GM12864 (cell line): ENCODE measurements around the gene TUBG1.
"Not testable (repeated sequence)": the region's sequence is repeated elsewhere in the genome, so short reads cannot be mapped to it uniquely, and the experiment has no call there.

Experiments
- DNase-seq: peaks from one replicate; pipeline ENCODE4 v3.0.0-alpha.2; 2011; ENCODE audit warnings: low read depth
- H3K4me3 ChIP-seq: 2 replicates; pipeline ENCODE4 v1.5.1; 2011; ENCODE audit warnings: mild to moderate bottlenecking, low read depth, low read length, control low read depth
- TF ChIP-seq, protein P1 (sequence below): IDR thresholded peaks from 2 replicates; pipeline ENCODE4 v1.5.1; 2011; ENCODE audit warnings: low read depth, mild to moderate bottlenecking, moderate library complexity, low read length, control low read depth, inconsistent platforms; ENCODE audit errors: missing control alignments

Gene TUBG1

DNA sequence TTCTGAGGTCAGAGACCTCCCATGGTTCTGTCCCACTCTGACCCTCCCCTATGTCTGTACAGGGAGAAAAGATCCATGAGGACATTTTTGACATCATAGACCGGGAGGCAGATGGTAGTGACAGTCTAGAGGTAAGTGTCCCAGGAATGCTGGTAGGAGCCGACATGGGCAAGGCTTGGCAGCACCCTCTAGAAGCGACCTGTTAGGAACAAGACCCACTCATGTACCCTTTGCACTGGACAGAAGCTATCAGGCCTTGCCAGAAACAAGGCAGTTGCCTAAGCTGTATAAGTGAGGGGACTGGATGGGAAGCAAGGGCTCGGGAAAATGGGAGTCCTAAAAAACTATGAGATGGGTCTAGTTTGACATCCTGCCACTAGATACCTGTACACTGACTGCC lies 2.5 kb downstream of the TUBG1 start:
- TF ChIP-seq, protein P1, sequence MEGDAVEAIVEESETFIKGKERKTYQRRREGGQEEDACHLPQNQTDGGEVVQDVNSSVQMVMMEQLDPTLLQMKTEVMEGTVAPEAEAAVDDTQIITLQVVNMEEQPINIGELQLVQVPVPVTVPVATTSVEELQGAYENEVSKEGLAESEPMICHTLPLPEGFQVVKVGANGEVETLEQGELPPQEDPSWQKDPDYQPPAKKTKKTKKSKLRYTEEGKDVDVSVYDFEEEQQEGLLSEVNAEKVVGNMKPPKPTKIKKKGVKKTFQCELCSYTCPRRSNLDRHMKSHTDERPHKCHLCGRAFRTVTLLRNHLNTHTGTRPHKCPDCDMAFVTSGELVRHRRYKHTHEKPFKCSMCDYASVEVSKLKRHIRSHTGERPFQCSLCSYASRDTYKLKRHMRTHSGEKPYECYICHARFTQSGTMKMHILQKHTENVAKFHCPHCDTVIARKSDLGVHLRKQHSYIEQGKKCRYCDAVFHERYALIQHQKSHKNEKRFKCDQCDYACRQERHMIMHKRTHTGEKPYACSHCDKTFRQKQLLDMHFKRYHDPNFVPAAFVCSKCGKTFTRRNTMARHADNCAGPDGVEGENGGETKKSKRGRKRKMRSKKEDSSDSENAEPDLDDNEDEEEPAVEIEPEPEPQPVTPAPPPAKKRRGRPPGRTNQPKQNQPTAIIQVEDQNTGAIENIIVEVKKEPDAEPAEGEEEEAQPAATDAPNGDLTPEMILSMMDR: no peak
- H3K4me3 ChIP-seq: no peak overlapping the region
- no peak for DNase-seq

DNA sequence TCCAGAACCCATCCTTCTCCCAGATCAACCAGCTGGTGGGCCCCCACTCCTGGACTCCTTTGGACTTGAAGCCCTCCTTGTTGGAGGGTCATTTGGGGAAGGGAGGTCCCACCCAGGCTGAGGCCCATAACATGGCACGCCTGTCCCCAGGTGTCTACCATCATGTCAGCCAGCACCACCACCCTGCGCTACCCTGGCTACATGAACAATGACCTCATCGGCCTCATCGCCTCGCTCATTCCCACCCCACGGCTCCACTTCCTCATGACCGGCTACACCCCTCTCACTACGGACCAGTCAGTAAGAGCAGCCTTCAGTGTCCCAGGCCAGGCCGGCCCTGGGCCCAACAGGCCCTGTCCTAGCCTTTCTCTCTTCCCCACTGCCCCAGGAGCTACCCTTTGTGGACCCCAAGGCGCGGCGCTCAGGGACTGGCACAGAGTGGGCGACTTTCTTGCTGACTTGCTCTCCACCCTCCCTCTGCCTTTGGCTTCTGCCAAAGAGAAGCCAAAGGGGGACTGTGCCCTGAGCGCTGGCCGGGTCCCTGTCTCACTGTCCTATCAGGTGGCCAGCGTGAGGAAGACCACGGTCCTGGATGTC lies 4.3 kb downstream of the TUBG1 start:
- DNase-seq: no peak
- H3K4me3 ChIP-seq: no peak overlapping the region
- TF ChIP-seq, protein P1: no peak

DNA sequence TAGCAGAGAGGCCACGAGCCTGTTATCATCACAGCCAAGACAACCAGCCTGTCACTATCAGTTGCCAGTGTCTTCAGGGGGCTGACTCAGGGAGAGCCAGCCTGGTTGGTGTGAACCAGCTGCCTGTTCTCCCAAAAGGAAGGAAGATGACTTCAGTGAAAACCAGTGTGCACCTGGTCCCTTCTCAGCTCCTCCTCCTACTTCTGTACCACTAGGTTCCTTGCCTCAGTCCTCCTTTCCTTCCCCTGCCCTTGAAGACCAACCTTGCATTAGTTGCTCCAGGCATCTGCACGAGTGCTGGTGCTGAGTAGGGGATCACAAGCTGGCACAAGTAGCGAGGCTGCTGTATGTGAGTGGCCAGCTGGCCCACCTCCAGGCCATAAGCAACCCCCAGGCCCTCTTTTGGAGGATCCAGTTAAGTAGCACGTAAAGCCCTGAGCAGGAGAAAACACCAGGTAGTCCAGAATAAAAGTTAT lies 8.5 kb downstream of the TUBG1 start:
- peak; percentile 47 for DNase-seq
- TF ChIP-seq, protein P1: no peak
- peak overlapping the region; percentile 49 for H3K4me3 ChIP-seq

DNA sequence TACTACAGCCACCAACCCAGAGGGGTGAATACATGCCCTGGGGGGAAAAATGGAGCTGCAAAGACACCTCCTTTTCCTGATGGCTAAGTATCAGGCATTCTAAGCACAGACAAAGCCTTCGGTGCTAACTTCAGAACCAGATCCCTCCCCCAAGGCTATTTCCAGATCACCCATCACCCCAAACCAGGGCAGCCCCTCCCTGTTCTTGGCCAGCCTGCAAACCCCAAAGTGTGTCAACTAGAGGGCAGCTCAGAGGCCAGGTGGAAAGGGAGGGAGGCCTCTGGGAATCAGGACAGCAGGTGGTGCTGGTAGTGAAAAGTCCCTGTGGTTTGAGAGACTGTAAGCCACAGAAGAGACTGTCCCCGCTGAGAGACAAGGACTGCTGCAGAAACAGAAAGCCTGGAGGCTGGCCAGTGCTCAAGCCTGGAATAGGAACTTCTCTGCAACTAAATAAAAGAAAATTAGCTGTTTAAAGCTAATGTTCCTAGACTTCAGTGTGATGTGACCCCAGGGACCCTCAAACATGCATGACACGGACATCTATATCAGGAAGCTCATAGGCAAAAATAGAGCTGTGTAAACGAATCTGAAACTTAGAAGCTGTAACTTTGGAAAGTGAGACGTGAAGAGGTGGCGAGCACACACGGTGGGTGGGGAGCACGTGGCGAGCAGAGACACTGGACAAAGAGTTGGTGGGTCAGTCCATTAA lies 9.1 kb downstream of the TUBG1 start:
- H3K4me3 ChIP-seq: peak overlapping the region; percentile 49; the same call in 1 of the 2 replicates
- DNase-seq: peak; percentile 94
- TF ChIP-seq, protein P1: peak; percentile 29

DNA sequence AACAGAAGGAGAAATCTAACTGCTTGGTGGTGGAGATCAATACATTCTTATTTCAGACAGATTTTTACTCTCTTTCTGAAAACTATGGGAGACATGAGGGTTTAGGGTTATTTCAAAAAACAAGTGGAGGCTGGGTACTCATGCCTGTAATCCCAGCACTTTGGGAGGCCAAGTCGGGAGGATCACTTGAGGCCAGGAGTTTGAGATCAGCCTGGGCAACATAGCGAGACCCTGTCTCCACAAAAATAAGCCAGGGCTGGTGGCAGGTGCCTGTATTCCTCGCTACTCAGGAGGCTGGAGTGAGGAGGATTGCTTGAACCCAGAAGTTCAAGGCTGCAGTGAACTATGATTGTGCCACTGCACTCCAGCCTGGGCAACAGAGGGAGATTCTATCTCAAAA lies 12.5 kb downstream of the TUBG1 start:
- H3K4me3 ChIP-seq, DNase-seq: not testable (repeated sequence)

DNA sequence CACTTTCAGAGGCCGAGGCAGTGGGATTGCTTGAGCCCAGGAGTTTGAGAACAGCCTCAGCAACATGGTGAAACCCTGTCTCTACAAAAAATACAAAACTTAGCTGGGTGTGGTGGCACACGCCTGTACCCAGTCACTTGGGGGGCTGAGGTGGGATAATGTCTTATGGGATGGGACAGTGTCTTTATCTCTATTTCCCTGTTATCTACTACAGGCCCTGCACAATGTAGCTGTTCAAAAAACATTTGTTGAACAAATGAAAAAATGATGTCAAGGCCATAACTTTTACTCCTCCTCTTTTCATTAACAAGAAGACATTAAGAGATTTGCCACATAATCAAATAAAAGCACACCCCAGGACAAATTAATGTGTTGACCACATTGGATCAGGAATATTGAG lies 13.8 kb downstream of the TUBG1 start:
- TF ChIP-seq, protein P1: no peak
- DNase-seq: no peak

DNA sequence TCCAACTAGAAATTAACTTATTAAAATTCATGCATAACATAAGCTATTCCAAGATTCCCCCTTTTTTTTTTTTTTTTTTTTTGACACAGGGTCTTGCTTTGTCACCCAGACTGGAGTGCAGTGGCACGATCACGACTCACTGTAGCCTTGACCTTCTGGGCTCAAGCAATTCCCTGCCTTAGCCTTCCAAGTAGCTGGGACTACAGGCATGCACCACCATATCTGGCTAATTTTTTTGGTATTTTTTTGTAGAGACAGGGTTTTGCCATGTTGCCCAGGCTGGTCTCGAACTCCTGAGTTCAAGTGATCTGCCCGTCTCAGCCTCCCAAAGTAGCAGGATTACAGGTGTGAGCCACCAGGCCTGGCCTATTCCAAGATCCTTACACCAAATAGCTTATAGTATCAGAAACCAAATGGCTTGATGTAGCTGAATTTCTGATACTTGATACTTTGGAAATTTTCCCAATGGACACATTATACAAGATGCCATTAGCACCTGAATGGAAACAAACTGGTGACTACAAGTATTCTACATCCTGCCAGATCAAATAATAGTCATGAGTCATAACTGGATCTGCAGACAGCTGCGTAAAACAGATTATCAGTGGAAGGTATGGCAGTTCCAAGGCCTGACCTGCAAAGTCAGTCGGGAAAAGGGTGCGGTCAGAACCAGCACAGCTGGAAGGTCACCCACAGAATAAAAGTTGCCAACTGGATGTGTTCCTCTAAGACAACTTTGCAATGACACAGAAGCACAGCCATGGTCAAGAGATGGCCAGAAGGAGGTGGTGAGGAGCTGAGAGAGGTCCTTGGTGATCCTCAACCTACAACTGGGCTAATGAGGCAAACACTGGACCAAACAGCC lies 14.5 kb downstream of the TUBG1 start:
- TF ChIP-seq, protein P1: peak; percentile 3
- no peak overlapping the region for H3K4me3 ChIP-seq
- DNase-seq: no peak

More for the DNA sequence above, 13.8 kb downstream of the TUBG1 start:
- no peak overlapping the region for H3K4me3 ChIP-seq

DNA sequence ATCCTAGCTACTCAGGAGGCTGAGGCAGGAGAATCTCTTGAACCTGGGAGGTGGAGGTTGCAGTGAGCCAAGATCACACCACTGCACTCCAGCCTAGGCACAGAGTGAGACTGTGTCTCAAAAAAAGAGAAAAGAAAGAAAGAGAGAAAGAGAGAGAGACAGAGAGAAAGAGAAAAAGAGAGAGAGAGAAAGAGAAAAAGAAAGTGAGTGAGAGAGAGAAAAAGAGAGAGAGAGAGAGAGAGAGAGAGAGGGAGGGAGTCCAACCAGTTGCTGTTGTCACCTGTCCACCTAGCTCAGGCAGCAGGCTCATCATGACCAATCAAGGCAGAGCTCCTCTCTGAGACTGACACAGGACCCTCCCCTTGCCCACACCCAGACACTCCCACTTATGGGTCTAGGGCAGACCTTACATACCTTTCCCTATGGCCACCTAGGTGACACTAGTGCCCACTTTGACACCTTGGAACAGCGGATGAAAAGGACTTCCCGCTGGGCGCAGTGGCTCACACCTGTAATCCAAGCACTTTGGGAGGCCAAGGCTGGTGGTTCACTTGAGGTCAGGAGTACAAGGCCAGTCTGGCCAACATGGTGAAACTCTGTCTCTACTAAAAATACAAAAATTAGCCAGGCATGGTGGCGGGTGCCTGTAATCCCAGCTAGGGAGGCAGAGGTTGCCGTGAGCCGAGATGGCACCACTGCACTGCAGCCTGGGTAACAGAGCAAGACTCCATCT lies 17.7 kb downstream of the TUBG1 start:
- not testable (repeated sequence) for H3K4me3 ChIP-seq, DNase-seq
